SK-N-SH (cell line): Measurements from ENCODE around the gene RPS6KA2. TPM values are rescaled to one million over a fixed set of nuclear protein-coding genes. Genes with fewer than 3 reads are reported as not detected.

Experiments used
- CTCF ChIA-PET: fragments of 300-600, 350-600 bp; formaldehyde crosslinking; extraction: SDS; loops from one replicate; lab custom pipeline; 2021; lab: Yijun Ruan, JAX
- POLR2A ChIA-PET: fragments of 350-600 bp; sonication (Branson Sonifier 250); formaldehyde crosslinking; extraction: SDS; loops from one replicate; lab custom pipeline; 2020; ENCODE audit warnings: antibody characterized with exemption, inconsistent platforms; lab: Yijun Ruan, JAX
- DNase-seq: peaks from one replicate; pipeline ENCODE4 v3.0.0; 2012
- H2AFZ ChIP-seq: fragments of 200-600 bp; sonication (generic); 2 replicates; pipeline ENCODE4 v1.8.1; 2016; ENCODE audit warnings: antibody characterized with exemption, mild to moderate bottlenecking, low read depth
- H3F3A ChIP-seq: fragments of 200-600 bp; sonication (generic); replicated peaks from 2 replicates; pipeline ENCODE3; 2016; ENCODE audit warnings: antibody characterized with exemption, mild to moderate bottlenecking; ENCODE audit not compliant: insufficient read depth
- H3K27ac ChIP-seq, 2 experiments: fragments of 200-500 bp in 1 of 2; fragments of 200-600 bp in 1 of 2; sonication (Bioruptor generic) in 1 of 2; sonication (generic), shearing (Covaris generic) in 1 of 2; 2 replicates each; pipeline versions ENCODE4 v1.5.1 to v1.6.1; 2014 to 2016; ENCODE audit warnings: low read depth in 2 of 2, inconsistent platforms in 1 of 2, low read length in 1 of 2, mild to moderate bottlenecking in 1 of 2, mixed read lengths in 1 of 2
- H3K27me3 ChIP-seq: fragments of 200-600 bp; sonication (generic), shearing (Covaris generic); 2 replicates; pipeline ENCODE4 v1.6.1; 2016; ENCODE audit warnings: mixed run types; ENCODE audit not compliant: insufficient read depth
- H3K36me3 ChIP-seq, 2 experiments: fragments of 200-500 bp in 1 of 2; fragments of 200-600 bp in 1 of 2; sonication (Bioruptor generic) in 1 of 2; sonication (generic) in 1 of 2; replicated peaks in 1 of 2; 2 replicates each; pipeline versions ENCODE3 to v1.5.1; 2014 to 2016; ENCODE audit warnings: low read length in 1 of 2, mild to moderate bottlenecking in 1 of 2; ENCODE audit not compliant: insufficient read depth in 2 of 2, control insufficient read depth in 1 of 2
- H3K4me1 ChIP-seq, 2 experiments: fragments of 200-500 bp in 1 of 2; fragments of 200-600 bp in 1 of 2; sonication (Bioruptor generic) in 1 of 2; sonication (generic), shearing (Covaris generic) in 1 of 2; 2 replicates each; pipeline versions ENCODE4 v1.5.1 to v1.6.1; 2014 to 2016; ENCODE audit warnings: low read depth in 1 of 2, low read length in 1 of 2, mixed run types in 1 of 2; ENCODE audit not compliant: insufficient read depth in 2 of 2, control insufficient read depth in 1 of 2
- H3K4me2 ChIP-seq: fragments of 200-600 bp; sonication (generic), shearing (Covaris generic); 2 replicates; pipeline ENCODE4 v1.6.1; 2017; ENCODE audit warnings: mixed run types
- H3K4me3 ChIP-seq, 2 experiments: fragments of 200-500 bp in 1 of 2; fragments of 200-600 bp in 1 of 2; sonication (Bioruptor generic) in 1 of 2; sonication (generic), shearing (Covaris generic) in 1 of 2; 2 replicates each; pipeline versions ENCODE4 v1.5.1 to v1.8.1; 2014 to 2016; ENCODE audit warnings: low read depth in 2 of 2, inconsistent platforms in 1 of 2, low read length in 1 of 2, mild to moderate bottlenecking in 1 of 2, mixed read lengths in 1 of 2, moderate library complexity in 1 of 2
- H3K79me2 ChIP-seq: fragments of 200-600 bp; sonication (generic); 2 replicates; pipeline ENCODE4 v1.8.1; 2017; ENCODE audit warnings: mild to moderate bottlenecking; ENCODE audit not compliant: insufficient read depth
- H3K9ac ChIP-seq: fragments of 200-600 bp; sonication (generic); 2 replicates; pipeline ENCODE4 v1.6.1; 2017; ENCODE audit warnings: mixed run types
- H3K9me2 ChIP-seq: fragments of 200-600 bp; sonication (generic); 2 replicates; pipeline ENCODE4 v1.6.1; 2017; ENCODE audit warnings: mixed run types
- H3K9me3 ChIP-seq: fragments of 200-600 bp; sonication (generic); 2 replicates; pipeline ENCODE4 v1.6.1; 2017; ENCODE audit warnings: mixed run types, mild to moderate bottlenecking, moderate library complexity
- H4K20me1 ChIP-seq: fragments of 200-600 bp; sonication (generic); 2 replicates; pipeline ENCODE4 v1.6.1; 2017; ENCODE audit warnings: mild to moderate bottlenecking, mixed run types; ENCODE audit not compliant: insufficient read depth
- CHD2 ChIP-seq: fragments of 150-350 bp; IDR thresholded peaks from 2 replicates; pipeline ENCODE4 v1.6.1; 2018; ENCODE audit warnings: low read length; ENCODE audit not compliant: partially characterized antibody
- FOXJ3 ChIP-seq: sonication (generic); formaldehyde crosslinking; IDR thresholded peaks from 2 replicates; pipeline ENCODE4 v1.5.1; 2020; ENCODE audit warnings: mild to moderate bottlenecking, missing genetic modification reagents
- FOXM1 ChIP-seq: IDR thresholded peaks from 2 replicates; pipeline ENCODE4 v1.4.0; 2012; ENCODE audit warnings: low read depth, mild to moderate bottlenecking
- GABPA ChIP-seq: IDR thresholded peaks from 2 replicates; pipeline ENCODE4 v1.4.0; 2012; ENCODE audit warnings: low read depth, mild to moderate bottlenecking
- JUND ChIP-seq: IDR thresholded peaks from 2 replicates; pipeline ENCODE4 v1.4.0; 2012
- MXI1 ChIP-seq: IDR thresholded peaks from 2 replicates; pipeline ENCODE4 v1.6.1; 2012; ENCODE audit warnings: mild to moderate bottlenecking, low read depth, low read length, improper control_type of control experiment
- NFIC ChIP-seq: IDR thresholded peaks from 2 replicates; pipeline ENCODE4 v1.4.0; 2012; ENCODE audit warnings: borderline replicate concordance
- NRF1 ChIP-seq: IDR thresholded peaks from 2 replicates; pipeline ENCODE4 v1.6.1; 2012; ENCODE audit warnings: low read depth, mild to moderate bottlenecking, low read length
- RAD21 ChIP-seq: IDR thresholded peaks from 2 replicates; pipeline ENCODE4 v1.6.1; 2012; ENCODE audit warnings: mild to moderate bottlenecking, low read length
- RCOR1 ChIP-seq: fragments of 150-350 bp; IDR thresholded peaks from 2 replicates; pipeline ENCODE4 v1.6.1; 2017; ENCODE audit warnings: antibody characterized with exemption, low read length
- SIN3A ChIP-seq: IDR thresholded peaks from 2 replicates; pipeline ENCODE4 v1.6.1; 2012; ENCODE audit warnings: low read depth, mild to moderate bottlenecking, low read length, moderate library complexity, borderline replicate concordance
- TCF12 ChIP-seq: IDR thresholded peaks from 2 replicates; pipeline ENCODE4 v1.4.0; 2012
- TEAD4 ChIP-seq: IDR thresholded peaks from 2 replicates; pipeline ENCODE4 v1.4.0; 2012; ENCODE audit warnings: mild to moderate bottlenecking, borderline replicate concordance; ENCODE audit not compliant: insufficient read depth
- WGBS: methylation state at CpG from one replicate; pipeline ENCODE4 v1.1.6; 2017; ENCODE audit warnings: low lambda C conversion rate; 5-methylcytosine and 5-hydroxymethylcytosine counted together
- polyA plus RNA-seq, 3 experiments: library from polyadenylated mRNA; depleted of rRNA; stranded (reverse); fragments of >200 nt; gene quantifications; 2 replicates each; pipeline ENCODE4 v1.2.3, GENCODE V29; 2012
- TF ChIP-seq, protein P1 (sequence below): IDR thresholded peaks from 2 replicates; pipeline ENCODE4 v1.4.0; 2012; ENCODE audit warnings: low read depth, borderline replicate concordance

RPS6KA2 gene
- polyA plus RNA-seq, 1 of the 3 experiments (the other 2 are of a cell fraction), result 59.5 TPM

DNA sequence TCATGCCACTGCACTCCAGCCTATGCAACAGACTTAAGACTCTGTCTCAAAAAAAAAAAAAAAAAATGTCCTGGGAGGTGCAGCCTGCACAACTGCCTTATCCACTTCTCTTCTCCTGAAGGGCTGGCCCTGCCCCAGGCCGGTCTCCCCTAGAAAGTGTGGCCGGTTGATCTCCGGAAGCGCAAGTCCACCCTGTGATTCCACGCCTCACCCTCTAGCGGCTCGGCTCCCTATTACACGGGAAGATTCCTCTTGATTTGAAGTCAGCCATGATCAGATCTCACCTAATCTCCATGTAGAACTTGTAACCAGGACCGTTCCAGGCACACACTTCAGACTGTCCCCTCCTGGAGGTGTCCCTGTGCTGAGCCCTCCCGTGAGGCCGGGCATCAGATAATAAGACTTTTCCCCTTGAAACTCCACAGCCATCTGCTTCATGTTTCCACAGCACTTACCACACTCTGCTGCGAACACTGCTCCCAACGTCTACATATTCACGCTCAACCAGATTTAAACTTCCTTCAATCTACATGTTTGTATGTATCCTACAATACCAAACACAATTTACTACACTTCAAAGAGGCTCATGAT lies 49.3 kb upstream of the RPS6KA2 start:
- Histone ChIP-seq H3K9me2 (no peaks in the 10 kb centered on the region), H3K27ac (no peak overlapping the region), H3K27me3 (no peaks in the 10 kb centered on the region), H3K9me3 (no peaks in the 10 kb centered on the region), H3K79me2 (no peaks in the 10 kb centered on the region), H3K9ac (no peak overlapping the region), H4K20me1 (no peaks in the 10 kb centered on the region), H3F3A (no peaks in the 10 kb centered on the region), H2AFZ (no peak overlapping the region), H3K4me3 (no peak overlapping the region), H3K36me3 (no peaks in the 10 kb centered on the region), H3K4me1 (peaks cover 0 to 31% of the 10 kb centered on the region in 2 experiments; a peak in 3 of 4 replicates), H3K4me2 (no peak overlapping the region)
- TF ChIP-seq TEAD4, result no peak
- no peak for TF ChIP-seq NFIC
- TF ChIP-seq RCOR1, result no peak
- TF ChIP-seq JUND, result no peak
- no peak for TF ChIP-seq CHD2
- no peak for TF ChIP-seq SIN3A
- no peak for TF ChIP-seq MXI1
- no peak for TF ChIP-seq FOXJ3 (CRISPR knock-in tag)
- TF ChIP-seq FOXM1, result no peak
- no peak for TF ChIP-seq RAD21
- ChIA-PET POLR2A (no interaction called here), CTCF (no interaction called here)
- whole genome bisulfite sequencing, result 86% methylated on average over 14 of the region's 14 CpGs
- no peak for DNase-seq

- ChIA-PET CTCF (interaction anchor here (0.9 kb wide), 1 partner anchor 71 kb away, joined by 3 read pairs; no protein-coding TSS in a partner anchor), POLR2A (no interaction called here)
- no peaks in the 10 kb centered on the region for H3K36me3 ChIP-seq
- no peaks in the 10 kb centered on the region for H3K27me3 ChIP-seq
- peaks cover 0 to 34% of the 10 kb centered on the region in 2 experiments; a peak in 3 of 4 replicates for H3K4me1 ChIP-seq
- no peak overlapping the region for H3K9ac ChIP-seq
- DNase-seq, result no peak
- TF ChIP-seq, protein P1, sequence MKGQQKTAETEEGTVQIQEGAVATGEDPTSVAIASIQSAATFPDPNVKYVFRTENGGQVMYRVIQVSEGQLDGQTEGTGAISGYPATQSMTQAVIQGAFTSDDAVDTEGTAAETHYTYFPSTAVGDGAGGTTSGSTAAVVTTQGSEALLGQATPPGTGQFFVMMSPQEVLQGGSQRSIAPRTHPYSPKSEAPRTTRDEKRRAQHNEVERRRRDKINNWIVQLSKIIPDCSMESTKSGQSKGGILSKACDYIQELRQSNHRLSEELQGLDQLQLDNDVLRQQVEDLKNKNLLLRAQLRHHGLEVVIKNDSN, result no peak
- TF ChIP-seq NRF1 (no peak), GABPA (no peak), TCF12 (no peak)
- no peaks in the 10 kb centered on the region for H4K20me1 ChIP-seq
- no peaks in the 10 kb centered on the region for H3K9me3 ChIP-seq
- no peaks in the 10 kb centered on the region for H3K9me2 ChIP-seq
- H3K4me3 ChIP-seq, result no peak overlapping the region
- no peak overlapping the region for H3K4me2 ChIP-seq
- no peaks in the 10 kb centered on the region for H3F3A ChIP-seq
- no peak overlapping the region for H2AFZ ChIP-seq
- H3K27ac ChIP-seq, result no peak overlapping the region
- no peaks in the 10 kb centered on the region for H3K79me2 ChIP-seq
- 76% methylated on average over 7 of the region's 9 CpGs for WGBS
Observed at GRCh38 chr6:166675736-166676135, 48.7 kb upstream of the RPS6KA2 start.
